ENCODE results near the gene DEDD. TPM values are rescaled to one million over a fixed set of nuclear protein-coding genes. Genes with fewer than 3 reads are reported as not detected.

DEDD gene
- total RNA-seq, 4 donors from 2014 or later = 40.2 to 60.2 (median 46.3) TPM

DNA sequence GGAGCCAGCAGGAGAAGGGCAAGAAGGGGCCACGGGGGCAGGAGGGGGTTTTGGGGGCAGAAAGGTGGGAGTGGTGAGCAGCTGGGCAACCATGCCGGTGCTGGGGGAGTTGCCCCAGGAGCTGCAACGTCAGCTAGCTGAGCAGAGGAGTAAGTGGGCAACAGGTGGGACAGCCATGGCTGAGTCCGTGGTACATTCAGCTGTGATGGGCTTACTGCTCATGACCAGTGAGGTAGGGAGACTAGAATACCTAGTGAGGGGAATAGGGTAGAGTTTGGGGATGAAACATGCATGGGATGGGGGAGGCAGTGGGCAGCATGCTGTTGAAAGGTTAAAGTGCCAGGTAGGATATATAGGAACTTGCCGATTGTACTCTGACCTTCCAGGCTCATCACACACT is 29.2 kb upstream of the DEDD start:
- DNase-seq (no peak), ATAC-seq (no peak)
- intact Hi-C loops (cut with DNase I; ENCODE audit: low total_unique reads) (no loop called here), in situ Hi-C loops (cut with MboI; ENCODE audit: low sequenced_read_pairs in 4 of 4) (no loop called here)
- no peaks in the 10 kb centered on the region for H3K27me3 ChIP-seq
- H3K27ac ChIP-seq = peak overlapping the region in 1 of 4 donors; percentile 5
- TF ChIP-seq, protein P1, sequence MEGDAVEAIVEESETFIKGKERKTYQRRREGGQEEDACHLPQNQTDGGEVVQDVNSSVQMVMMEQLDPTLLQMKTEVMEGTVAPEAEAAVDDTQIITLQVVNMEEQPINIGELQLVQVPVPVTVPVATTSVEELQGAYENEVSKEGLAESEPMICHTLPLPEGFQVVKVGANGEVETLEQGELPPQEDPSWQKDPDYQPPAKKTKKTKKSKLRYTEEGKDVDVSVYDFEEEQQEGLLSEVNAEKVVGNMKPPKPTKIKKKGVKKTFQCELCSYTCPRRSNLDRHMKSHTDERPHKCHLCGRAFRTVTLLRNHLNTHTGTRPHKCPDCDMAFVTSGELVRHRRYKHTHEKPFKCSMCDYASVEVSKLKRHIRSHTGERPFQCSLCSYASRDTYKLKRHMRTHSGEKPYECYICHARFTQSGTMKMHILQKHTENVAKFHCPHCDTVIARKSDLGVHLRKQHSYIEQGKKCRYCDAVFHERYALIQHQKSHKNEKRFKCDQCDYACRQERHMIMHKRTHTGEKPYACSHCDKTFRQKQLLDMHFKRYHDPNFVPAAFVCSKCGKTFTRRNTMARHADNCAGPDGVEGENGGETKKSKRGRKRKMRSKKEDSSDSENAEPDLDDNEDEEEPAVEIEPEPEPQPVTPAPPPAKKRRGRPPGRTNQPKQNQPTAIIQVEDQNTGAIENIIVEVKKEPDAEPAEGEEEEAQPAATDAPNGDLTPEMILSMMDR (IDR thresholded peaks at IDR 0.05 in 4 of 5, conservative IDR thresholded peaks at IDR 0.05 in 1 of 5) = no peak
- TF ChIP-seq POLR2A (IDR thresholded peaks at IDR 0.05) = no peak
- H3K4me1 ChIP-seq = peaks cover 25 to 36% of the 10 kb centered on the region in 2 donors
- H3K36me3 ChIP-seq = peaks cover 0 to 52% of the 10 kb centered on the region in 2 donors
- no peaks in the 10 kb centered on the region for H3K9me3 ChIP-seq
- no peak overlapping the region for H3K4me3 ChIP-seq

DNA sequence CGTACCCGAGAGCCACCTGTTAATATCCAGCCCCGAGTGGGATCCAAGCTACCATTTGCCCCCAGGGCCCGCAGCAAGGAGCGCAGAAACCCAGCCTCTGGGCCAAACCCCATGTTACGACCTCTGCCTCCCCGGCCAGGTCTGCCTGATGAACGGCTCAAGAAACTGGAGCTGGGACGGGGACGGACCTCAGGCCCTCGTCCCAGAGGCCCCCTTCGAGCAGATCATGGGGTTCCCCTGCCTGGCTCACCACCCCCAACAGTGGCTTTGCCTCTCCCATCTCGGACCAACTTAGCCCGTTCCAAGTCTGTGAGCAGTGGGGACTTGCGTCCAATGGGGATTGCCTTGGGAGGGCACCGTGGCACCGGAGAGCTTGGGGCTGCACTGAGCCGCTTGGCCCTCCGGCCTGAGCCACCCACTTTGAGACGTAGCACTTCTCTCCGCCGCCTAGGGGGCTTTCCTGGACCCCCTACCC is 28.2 kb upstream of the DEDD start:
- Histone ChIP-seq H3K4me3 (peak overlapping the region in 1 of 4 donors; percentile 100), H3K4me1 (peaks cover 25 to 33% of the 10 kb centered on the region in 2 donors), H3K27ac (peak overlapping the region in 1 of 4 donors; percentile 95), H3K9me3 (no peaks in the 10 kb centered on the region), H3K36me3 (peaks cover 0 to 52% of the 10 kb centered on the region in 2 donors), H3K27me3 (no peaks in the 10 kb centered on the region)
- TF ChIP-seq, protein P1 (IDR thresholded peaks at IDR 0.05 in 4 of 5, conservative IDR thresholded peaks at IDR 0.05 in 1 of 5) = no peak
- no peak for TF ChIP-seq POLR2A (IDR thresholded peaks at IDR 0.05)
- intact Hi-C loops (cut with DNase I; ENCODE audit: low total_unique reads) = no loop called here
- DNase-seq (no peak), ATAC-seq (no peak)
- in situ Hi-C loops (cut with MboI; ENCODE audit: low sequenced_read_pairs in 4 of 4) = no loop called here

DNA sequence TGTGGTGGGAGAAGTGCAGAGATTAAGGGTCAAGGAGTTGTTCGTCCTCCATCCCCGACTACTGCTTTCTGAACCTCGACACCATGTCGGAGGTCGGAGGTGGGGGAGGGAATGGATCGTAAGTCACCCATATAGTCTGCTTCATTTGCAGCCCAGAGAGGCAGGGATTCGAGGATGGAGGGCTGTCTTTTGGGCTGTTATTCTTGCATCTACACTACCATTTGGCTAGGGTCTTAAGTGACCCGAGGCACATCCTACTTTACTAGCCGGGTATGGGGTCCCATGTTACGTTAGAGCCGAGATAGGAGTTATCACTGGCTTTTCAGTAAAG is 27.4 kb upstream of the DEDD start:
- H3K36me3 ChIP-seq = peaks cover 0 to 52% of the 10 kb centered on the region in 2 donors
- peak overlapping the region; percentile 90 to 95 (median 92) for H3K27ac ChIP-seq
- H3K9me3 ChIP-seq = no peaks in the 10 kb centered on the region
- in situ Hi-C loops (cut with MboI; ENCODE audit: low sequenced_read_pairs in 4 of 4) = loop anchor here in 1 of 4 donors (10.0 kb wide), 1 partner anchor 115 kb away; the partner anchor contains the start of gene USF1
- no peak for TF ChIP-seq POLR2A (IDR thresholded peaks at IDR 0.05)
- TF ChIP-seq, protein P1 (IDR thresholded peaks at IDR 0.05 in 4 of 5, conservative IDR thresholded peaks at IDR 0.05 in 1 of 5) = no peak
- no peaks in the 10 kb centered on the region for H3K27me3 ChIP-seq
- H3K4me3 ChIP-seq = peak overlapping the region; percentile 82 to 100 (median 95)
- ATAC-seq (no peak), DNase-seq (no peak)
- peaks cover 20 to 26% of the 10 kb centered on the region in 2 donors for H3K4me1 ChIP-seq
- intact Hi-C loops (cut with DNase I; ENCODE audit: low total_unique reads) = loop anchor here (1.0 to 10.0 kb wide), 3 partner anchors 28 to 815 kb away; partner anchors contain the start of genes COPA, DEDD and NCSTN

DNA sequence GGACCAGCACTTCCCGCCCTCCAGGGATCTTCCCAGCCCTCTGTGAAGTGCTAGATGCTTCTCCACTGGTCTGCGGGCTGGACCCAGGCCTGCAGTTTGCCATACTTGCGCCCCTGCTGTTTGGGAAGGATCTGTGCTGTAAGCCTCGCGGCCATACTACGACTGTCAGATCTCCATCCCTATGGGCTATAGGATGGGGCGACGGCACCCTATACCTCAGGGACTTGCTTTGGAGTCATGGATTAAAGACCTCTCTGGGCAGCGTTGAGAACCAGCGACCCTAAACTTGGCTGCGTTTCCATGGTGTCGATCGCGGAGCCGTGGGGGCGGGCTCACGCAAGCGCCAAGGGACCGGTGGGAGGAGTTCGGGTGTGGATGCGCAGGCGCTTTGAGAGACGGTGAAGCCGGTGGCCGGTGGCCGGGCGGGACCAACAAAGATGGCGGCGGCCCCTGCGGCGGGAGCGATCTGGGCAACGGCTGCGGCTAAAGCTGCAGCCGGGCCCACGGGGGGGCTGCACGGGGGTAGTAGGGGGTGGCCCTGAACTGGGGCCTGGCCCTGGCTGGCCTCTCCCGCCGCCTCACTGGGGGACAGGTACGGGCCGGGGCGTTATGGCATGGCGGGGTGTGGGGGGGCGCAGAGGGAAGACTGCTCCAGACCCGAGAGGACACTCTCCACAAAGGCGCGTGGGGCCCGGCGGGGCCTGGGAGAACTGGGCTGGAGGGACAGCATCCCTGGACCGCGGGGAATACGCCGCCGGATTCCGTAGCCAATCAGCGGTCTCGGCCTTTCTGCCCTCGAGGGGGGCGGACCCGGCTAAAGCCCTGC is 26.8 kb upstream of the DEDD start, which contains the start of gene USP21:
USP21 (plus strand) TSS at position 414 of the 826 bp plus-strand sequence. CDS start 1,141 bp downstream, outside the sequence.
- DNase-seq (peak; percentile 88 to 89), ATAC-seq (peak; percentile 96 to 97)
- Histone ChIP-seq H3K27me3 (no peaks in the 10 kb centered on the region), H3K27ac (peak within 1 kb of the TSS; percentile 90 to 95 (median 92)), H3K4me1 (peaks cover 25 to 31% of the 10 kb centered on the region in 2 donors), H3K4me3 (peak within 1 kb of the TSS; percentile 82 to 100 (median 95)), H3K36me3 (peaks cover 0 to 46% of the 10 kb centered on the region in 2 donors), H3K9me3 (no peaks in the 10 kb centered on the region)
- in situ Hi-C loops (cut with MboI; ENCODE audit: low sequenced_read_pairs in 4 of 4) (loop anchor here in 1 of 4 donors (10.0 kb wide), 1 partner anchor 114 kb away; the partner anchor contains the start of gene USF1), intact Hi-C loops (cut with DNase I; ENCODE audit: low total_unique reads) (loop anchor here (1.0 to 10.0 kb wide), 3 partner anchors 27 to 814 kb away; partner anchors contain the start of genes COPA, DEDD and NCSTN)
- TF ChIP-seq, protein P1 (IDR thresholded peaks at IDR 0.05 in 4 of 5, conservative IDR thresholded peaks at IDR 0.05 in 1 of 5) = peak in 2 of 5 experiments; percentile 10 to 32
- peak; percentile 47 to 54 for TF ChIP-seq POLR2A (IDR thresholded peaks at IDR 0.05)

All from gastrocnemius medialis (tissue), 4 donors.